Ramos (cell line): ENCODE measurements around the gene GDF15.
"Not testable (repeated sequence)": the region's sequence is repeated elsewhere in the genome, so short reads cannot be mapped to it uniquely, and the experiment has no call there.

Experiments used
- in situ Hi-C: fragments of 300-500 bp; cut with MboI; formaldehyde crosslinking; loops from one replicate; pipeline ENCODE4 v1.14.3; 2022; ENCODE audit warnings: low sequenced_read_pairs; ENCODE audit not compliant: unreplicated experiment

Gene GDF15

DNA sequence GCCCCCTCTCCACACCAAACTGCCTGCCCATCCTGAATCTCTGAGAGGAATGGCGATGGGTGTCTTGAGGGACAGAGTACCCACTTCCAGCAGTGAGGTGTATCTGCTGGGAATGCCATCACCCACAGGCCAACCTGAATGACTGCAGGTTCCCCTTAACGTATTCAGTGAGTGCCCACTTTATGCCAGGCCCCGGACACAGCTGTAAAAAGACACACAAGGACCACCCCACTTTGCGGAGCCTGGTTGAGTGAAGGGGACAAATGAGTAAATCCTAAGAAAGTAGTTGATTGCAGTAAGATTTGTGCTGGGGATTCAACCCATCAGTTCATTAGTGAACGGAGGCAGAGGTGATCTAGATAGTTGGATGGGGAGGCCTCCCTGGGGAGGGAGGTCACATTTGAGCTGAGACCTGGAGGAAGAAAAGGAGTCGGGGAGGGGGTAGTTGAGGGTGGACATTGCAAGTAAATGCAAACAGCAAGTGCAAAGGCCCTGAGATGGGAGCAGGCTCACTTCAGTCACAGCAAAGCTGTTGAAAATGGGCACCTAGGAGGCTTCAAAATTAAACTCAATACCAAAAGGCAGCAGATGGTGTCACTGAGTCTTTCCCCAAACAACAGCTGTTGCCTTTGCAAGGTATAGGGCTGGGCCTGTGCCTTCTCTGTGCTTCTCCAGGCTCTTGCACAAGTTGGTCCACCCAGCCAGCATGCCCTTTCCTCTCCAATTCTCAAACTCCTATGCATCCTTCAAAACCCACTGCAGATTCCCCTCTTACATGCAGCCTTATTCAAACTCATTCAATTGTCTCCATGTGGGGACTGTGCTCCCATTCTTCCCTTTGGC, 4.3 kb downstream of the GDF15 start:
- in situ Hi-C loops = no loop called here

DNA sequence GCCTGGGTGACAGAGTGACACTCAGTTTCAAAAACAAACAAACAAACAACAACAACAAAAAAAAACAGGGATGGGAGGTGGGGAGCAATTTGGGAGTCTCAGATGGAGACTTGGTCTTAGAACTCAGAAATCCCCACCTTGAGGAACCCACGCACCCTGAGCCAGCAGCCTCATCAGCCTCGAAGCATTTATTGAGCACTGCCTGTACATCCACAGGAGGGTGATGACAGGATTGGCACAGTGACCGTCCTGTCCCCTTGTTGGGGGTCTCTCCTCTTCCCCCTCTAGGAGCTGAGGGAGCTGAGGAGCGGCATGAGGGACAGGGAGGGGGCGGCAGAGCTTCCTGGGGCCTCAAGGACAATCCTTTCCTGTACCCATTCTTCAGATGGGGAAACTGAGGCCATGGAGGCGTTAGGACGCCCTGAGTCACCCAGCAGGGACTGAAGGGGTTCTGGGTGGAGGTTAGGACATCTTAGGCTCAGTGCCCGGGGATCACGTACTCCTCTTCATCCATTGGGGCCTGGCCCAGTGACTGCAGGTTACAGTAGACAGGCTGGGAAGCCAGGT, 5.6 kb downstream of the GDF15 start:
- in situ Hi-C loops = no loop called here

- in situ Hi-C loops = no loop called here
Measured at GRCh38 chr19:18392417-18392816, 6.5 kb downstream of the GDF15 start.

DNA sequence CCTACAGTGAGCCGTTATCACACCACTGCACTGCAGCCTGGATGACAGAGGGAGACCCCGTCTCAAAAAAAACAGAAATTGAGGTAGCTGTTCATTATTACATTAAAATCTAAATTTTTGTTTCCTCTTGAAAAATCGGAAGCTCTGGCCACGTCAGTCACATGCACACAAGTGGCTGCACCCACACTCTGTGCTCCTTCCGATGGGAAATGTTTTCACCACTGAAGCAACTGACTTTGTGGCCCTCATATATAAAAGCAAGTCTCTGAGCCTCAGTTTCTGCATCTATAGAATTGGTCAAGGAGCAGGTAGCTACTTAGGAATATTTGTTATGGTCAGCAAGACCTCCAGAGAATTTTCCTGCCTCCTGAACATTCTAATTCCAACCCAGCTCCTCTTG, 7.0 kb downstream of the GDF15 start:
- in situ Hi-C loops = no loop called here

GRCh38 chr19:18393836-18394235, 7.9 kb downstream of the GDF15 start:
- in situ Hi-C loops = no loop called here

GRCh38 chr19:18396471-18397241, 10.7 kb downstream of the GDF15 start:
- in situ Hi-C loops = no loop called here

DNA sequence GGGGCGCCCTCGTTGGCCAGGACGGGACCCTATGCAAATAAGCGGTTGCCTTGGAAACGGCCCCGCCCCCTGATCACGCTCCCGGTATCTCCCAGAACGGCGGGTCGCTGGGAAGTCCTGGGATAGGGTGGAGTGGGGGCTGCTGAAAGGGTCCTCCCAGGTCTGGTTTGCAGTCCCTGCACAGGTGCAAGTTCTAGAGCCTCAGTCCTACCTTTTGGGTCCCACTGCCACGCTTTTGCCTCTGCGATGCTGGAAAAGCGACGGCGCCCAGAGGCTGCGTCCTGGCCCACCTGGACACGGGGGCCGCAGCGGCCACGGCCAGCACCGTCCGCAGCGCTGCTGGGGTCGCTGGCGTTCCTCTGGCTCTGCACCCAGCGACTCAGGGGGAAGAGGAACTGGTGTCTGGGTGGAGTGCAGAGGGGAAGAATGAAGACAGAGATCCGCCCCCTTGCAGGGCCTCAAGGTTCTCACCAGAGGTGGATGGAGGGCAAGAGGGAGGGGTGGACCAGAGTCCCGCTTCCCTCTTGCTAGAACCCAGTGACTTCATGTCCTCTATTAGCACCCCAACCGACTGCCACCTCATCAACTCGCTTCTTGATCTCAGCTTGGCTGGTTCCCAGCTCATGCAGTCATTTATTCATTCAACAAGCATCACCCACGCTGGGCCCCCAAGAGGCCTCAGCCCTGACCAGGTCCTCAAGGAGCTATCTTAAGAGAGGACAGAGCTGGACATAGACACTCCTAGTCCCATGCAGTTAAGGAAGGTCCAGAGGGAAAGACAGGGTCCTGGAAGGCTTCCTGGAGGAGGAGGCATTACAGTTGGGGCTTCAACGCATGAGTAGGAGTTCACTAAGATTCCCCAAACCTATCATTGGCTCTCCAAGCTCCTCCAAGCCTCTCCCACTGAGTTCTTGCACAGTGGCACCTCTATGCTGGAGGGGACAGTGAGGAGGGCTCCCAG, 11.6 kb downstream of the GDF15 start, which contains the start of gene LRRC25:
Gene LRRC25, minus strand, starts transcription at position 381 of the 961 bp plus-strand sequence. CDS start 659 bp downstream, outside the sequence.
- in situ Hi-C loops = no loop called here

GRCh38 chr19:18399008-18399407, 13.1 kb downstream of the GDF15 start:
- in situ Hi-C loops = no loop called here

- in situ Hi-C loops = no loop called here
Measured at GRCh38 chr19:18401580-18402112, 15.7 kb downstream of the GDF15 start.

- in situ Hi-C loops = not testable (repeated sequence)
Measured at GRCh38 chr19:18402455-18403248, 16.7 kb downstream of the GDF15 start.

DNA sequence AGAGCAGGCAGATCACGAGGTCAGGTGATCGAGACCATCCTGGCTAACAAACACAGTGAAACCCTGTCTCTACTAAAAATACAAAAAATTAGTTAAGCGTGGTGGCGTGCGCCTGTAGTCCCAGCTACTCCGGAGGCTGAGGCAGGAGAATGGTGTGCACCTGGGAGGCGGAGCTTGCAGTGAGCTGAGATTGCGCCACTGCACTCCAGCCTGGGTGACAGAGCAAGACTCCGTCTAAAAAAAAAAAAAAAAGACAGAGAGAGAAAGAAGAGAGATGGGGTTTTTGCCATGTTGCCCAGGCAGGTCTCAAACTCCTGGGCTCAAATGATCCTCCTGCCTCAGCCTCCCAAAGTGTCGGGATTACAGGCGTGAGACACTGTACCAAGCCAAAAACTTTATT, 19.8 kb downstream of the GDF15 start:
- in situ Hi-C loops = loop anchor here (5.0 kb wide), 1 partner anchor 203 kb away; the partner anchor contains the start of gene RAB3A

DNA sequence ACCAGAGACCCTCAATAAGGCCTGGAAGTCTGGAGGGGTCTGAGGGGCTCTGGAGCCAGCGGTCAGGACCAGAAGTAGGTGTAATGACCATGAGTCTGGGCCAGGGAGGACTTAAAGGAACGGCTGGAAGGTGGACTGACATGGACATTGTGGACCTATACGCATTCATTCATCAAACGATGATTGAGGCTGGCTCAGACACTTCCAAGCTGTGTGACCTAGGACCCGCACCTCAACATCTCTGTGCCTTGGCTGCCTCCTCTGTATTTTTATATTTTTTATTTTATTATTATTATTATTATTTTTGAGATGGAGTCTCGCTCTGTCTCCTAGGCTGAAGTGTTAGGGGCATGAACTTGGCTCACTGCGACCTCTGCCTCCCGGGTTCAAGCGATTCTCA, 20.8 kb downstream of the GDF15 start:
- in situ Hi-C loops = loop anchor here (5.0 kb wide), 1 partner anchor 204 kb away; the partner anchor contains the start of gene RAB3A

- in situ Hi-C loops = loop anchor here (5.0 kb wide), 1 partner anchor 206 kb away; the partner anchor contains the start of gene RAB3A
Measured at GRCh38 chr19:18408053-18408476, 22.1 kb downstream of the GDF15 start.

GRCh38 chr19:18412610-18413239, 26.8 kb downstream of the GDF15 start:
- in situ Hi-C loops = loop anchor here (5.0 kb wide), 2 partner anchors 70 to 135 kb away; partner anchors contain the start of gene PGPEP1

- in situ Hi-C loops = loop anchor here (5.0 kb wide), 2 partner anchors 72 to 137 kb away; partner anchors contain the start of gene PGPEP1
Measured at GRCh38 chr19:18414504-18415177, 28.7 kb downstream of the GDF15 start.

GRCh38 chr19:18415178-18415867, 29.4 kb downstream of the GDF15 start:
- in situ Hi-C loops = no loop called here

- in situ Hi-C loops = no loop called here
Measured at GRCh38 chr19:18416778-18417249, 30.9 kb downstream of the GDF15 start.
